ENCODE data around the gene EN1.

- TF ChIP-seq CTCF (IDR thresholded peaks at IDR 0.05) (no peak), POLR2A (IDR thresholded peaks at IDR 0.05) (no peak)
These were observed 36.3 kb upstream of the EN1 start for GRCh38 chr2:118883792-118884191.
